KOPT-K1 (cell line): ENCODE data around the gene OR8D2.

Experiments
- H3K27ac ChIP-seq: fragments of 200-600 bp; sonication (generic); 2 replicates; pipeline ENCODE4 v1.5.1; 2016; ENCODE audit warnings: antibody characterized with exemption, mild to moderate bottlenecking, low read depth, low read length; ENCODE audit not compliant: poor library complexity, severe bottlenecking
- H3K36me3 ChIP-seq: fragments of 200-600 bp; sonication (generic); 2 replicates; pipeline ENCODE4 v1.5.1; 2017; ENCODE audit warnings: antibody characterized with exemption, mild to moderate bottlenecking, low read length, moderate library complexity; ENCODE audit not compliant: insufficient read depth
- H3K9me3 ChIP-seq: fragments of 200-600 bp; sonication (generic); 2 replicates; pipeline ENCODE4 v1.5.1; 2017; ENCODE audit warnings: antibody characterized with exemption, low read length, mild to moderate bottlenecking; ENCODE audit not compliant: insufficient read depth, poor library complexity, severe bottlenecking

OR8D2 gene

DNA sequence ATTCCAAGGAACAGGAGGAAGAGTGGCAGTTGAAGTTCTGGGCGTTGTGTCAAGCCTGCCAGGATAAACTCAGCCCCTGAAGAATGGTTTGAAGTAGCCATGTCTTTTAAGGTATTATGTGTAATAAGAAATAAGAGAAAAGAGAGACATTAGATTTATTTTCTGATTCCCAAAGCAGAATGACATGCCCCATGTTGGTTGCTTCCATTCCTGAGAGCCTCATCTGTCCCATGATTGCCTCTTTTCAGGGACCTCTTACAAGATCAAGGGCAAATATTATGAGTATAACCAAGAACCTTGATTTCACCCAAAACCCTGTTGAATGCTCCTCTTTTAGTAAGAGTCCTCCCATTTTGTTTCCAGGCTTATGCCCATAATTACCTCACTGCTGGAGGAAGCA, at the start of gene OR8D2:
Gene OR8D2, minus strand, starts transcription at position 101 of the 400 bp plus-strand sequence. Its CDS starts 0 bp downstream, at position 101.
- H3K36me3 ChIP-seq, result no peaks in the 10 kb centered on the region
- H3K27ac ChIP-seq, result no peak within 1 kb of the TSS
- H3K9me3 ChIP-seq, result no peaks in the 10 kb centered on the region

DNA sequence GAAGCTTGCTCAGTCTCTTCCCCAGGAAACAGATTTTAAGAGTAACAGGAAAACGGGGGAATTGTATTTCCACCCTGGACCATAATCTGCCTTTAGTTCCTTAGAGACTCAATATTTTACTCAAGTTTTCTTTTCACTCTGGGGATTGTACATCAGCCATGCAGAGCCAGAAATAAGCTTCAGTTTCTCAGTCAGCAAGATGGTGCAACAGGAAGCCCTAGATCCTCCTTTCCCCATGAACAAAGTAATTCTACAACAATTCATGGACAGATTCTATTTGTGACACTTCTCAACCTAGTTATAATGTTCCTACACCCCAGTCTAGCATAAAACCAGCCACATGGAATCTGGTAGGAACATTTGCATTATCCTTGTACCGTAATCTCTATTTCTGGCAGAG, 39.6 kb upstream of the OR8D2 start:
- H3K9me3 ChIP-seq, result no peaks in the 10 kb centered on the region
- H3K27ac ChIP-seq, result no peak overlapping the region
- H3K36me3 ChIP-seq, result no peaks in the 10 kb centered on the region

DNA sequence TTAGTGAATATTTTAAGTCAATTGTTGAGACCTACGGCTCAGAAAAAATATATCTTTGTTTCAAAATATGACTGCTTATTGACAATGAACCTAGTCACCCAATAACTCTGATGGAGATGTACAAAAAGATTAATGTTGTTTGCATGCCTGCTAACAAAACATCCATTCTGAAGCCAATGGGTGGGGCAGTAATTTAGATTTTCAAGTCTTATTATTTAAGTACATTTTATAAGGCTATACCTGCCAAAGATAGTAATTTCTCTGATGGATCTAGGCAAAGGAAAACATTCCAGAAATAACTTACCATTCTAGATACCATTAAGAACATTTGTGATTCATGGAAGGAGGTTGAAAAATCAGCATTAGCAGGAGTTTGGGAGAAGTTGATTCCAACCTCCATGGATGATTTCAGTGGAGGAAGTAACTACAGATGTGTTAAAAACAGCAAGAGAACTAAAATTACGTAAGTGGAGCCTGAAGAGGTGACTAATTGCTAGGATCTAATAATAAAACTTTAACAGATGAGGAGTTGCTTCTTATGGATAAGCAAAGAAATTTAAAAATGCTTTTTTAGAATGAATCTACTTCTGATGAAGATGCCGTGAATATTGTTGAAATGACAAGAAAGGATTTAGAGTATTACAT, 26.4 kb upstream of the OR8D2 start:
- Histone ChIP-seq H3K9me3 (no peaks in the 10 kb centered on the region), H3K27ac (no peak overlapping the region), H3K36me3 (no peaks in the 10 kb centered on the region)

DNA sequence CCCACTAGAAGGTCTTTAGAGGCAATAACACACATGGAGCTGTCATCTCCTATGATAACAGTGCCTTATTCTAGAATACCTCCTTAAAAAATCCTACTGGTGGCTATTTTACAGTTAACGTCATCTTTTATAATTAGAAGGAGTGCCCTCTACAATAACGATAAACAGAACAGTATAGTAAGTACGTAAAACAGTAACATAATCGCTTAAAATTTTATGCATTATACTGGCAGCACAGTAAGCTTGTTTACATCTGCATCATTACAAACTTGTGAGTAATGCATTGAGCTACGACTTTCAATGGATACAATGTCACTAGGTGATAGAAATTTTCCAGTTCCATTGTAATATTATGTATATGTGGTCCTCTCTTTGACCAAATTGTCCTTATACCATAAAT, 24.3 kb upstream of the OR8D2 start:
- Histone ChIP-seq H3K36me3 (no peaks in the 10 kb centered on the region), H3K9me3 (no peaks in the 10 kb centered on the region), H3K27ac (no peak overlapping the region)

GRCh38 chr11:124340142-124340447, 20.1 kb upstream of the OR8D2 start:
- Histone ChIP-seq H3K27ac (no peak overlapping the region), H3K36me3 (no peaks in the 10 kb centered on the region), H3K9me3 (no peaks in the 10 kb centered on the region)

- Histone ChIP-seq H3K27ac (no peak overlapping the region), H3K9me3 (no peaks in the 10 kb centered on the region), H3K36me3 (no peaks in the 10 kb centered on the region)
Observed at GRCh38 chr11:124339396-124340141, 19.6 kb upstream of the OR8D2 start.

GRCh38 chr11:124331873-124332272, 11.9 kb upstream of the OR8D2 start:
- Histone ChIP-seq H3K27ac (no peak overlapping the region), H3K36me3 (no peaks in the 10 kb centered on the region)

DNA sequence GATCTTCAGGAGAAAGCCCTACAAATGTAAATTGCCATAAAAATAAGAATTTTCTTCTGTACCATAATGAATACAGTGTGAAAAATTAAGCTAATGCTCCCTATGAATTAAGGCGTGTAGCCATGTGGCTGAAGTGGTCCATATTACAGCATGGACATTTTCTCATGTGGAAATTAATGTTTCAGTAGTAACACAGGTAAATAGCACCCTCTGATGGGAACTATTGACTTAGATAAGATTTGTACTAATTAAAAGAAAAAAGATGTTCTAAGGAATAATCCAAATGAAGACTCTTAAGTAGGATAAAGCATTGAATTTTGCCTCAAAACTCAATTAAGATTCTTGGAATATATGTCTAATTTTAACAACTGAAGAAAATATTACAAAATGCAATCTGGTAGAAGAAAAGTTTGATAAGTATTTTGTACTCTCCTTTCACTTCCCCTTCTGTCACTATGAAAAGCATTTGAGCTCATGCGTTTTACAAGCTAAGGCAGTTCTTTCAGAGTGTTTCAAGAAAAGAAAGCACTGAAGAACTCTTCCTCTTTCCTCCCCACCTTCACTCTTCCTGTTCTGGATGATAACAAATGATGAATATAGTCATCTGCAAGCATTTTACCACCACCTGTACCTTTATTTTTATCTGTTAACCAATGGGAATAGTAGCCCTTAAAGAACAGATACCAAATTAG, 9.9 kb upstream of the OR8D2 start:
- Histone ChIP-seq H3K9me3 (no peaks in the 10 kb centered on the region), H3K27ac (no peak overlapping the region)

More at GRCh38 chr11:124331873-124332272, 11.9 kb upstream of the OR8D2 start:
- H3K9me3 ChIP-seq, result no peaks in the 10 kb centered on the region

DNA sequence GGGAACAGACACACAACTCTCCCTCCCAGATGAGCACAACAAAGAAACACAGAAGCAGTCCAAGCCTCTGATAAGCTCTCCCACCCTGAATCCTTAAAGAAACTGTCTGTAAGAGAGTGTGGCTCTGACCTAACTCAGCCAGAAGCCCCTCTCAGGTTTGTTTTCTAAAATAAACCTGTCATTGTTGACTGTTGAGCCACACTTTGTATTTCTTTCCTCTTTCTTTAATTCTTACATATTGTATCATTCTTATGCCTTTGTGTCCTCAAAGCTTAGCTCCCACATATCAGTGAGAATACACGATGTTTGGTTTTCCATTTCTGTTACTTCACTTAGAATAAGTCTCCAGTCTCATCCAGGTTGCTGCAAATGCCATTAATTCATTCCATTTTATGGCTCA, 7.8 kb upstream of the OR8D2 start:
- Histone ChIP-seq H3K27ac (no peak overlapping the region), H3K9me3 (no peaks in the 10 kb centered on the region), H3K36me3 (no peaks in the 10 kb centered on the region)

More for the DNA sequence above, 9.9 kb upstream of the OR8D2 start:
- no peaks in the 10 kb centered on the region for H3K36me3 ChIP-seq

- no peaks in the 10 kb centered on the region for H3K9me3 ChIP-seq
Observed at GRCh38 chr11:124322356-124322755, 2.4 kb upstream of the OR8D2 start.

DNA sequence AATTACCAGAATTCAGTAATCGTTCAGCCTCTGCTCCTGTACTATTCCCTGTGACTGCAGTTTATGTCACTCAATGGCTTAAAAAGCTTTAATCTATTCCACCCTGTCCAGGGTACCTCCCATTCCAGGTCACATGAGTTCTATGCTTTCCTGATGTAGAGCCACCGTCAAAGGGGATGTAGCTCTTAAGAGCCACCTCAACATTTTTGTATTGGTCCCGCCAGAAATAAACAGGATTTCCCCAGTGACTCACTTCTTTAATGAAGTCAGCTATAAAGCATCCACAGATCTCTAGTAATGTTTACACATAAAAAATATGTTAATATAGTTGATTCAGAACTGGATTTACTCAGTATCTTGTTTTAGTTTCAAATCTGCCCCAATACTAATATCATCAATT, 4.9 kb downstream of the OR8D2 start:
- Histone ChIP-seq H3K36me3 (no peaks in the 10 kb centered on the region), H3K27ac (no peak overlapping the region), H3K9me3 (no peaks in the 10 kb centered on the region)

More at GRCh38 chr11:124322356-124322755, 2.4 kb upstream of the OR8D2 start:
- H3K27ac ChIP-seq, result no peak overlapping the region
- H3K36me3 ChIP-seq, result no peaks in the 10 kb centered on the region

- Histone ChIP-seq H3K27ac (no peak within 1 kb of the TSS), H3K9me3 (no peaks in the 10 kb centered on the region), H3K36me3 (no peaks in the 10 kb centered on the region)
Observed at GRCh38 chr11:124313849-124314248, 6.1 kb downstream of the OR8D2 start, which contains the start of gene OR8D1. TSS of gene OR8D1 (minus strand) at chr11:124313949. CDS start at chr11:124310766, 3,183 bp downstream.

GRCh38 chr11:124313131-124313530, 6.9 kb downstream of the OR8D2 start:
- Histone ChIP-seq H3K36me3 (no peaks in the 10 kb centered on the region), H3K9me3 (no peaks in the 10 kb centered on the region), H3K27ac (no peak overlapping the region)

GRCh38 chr11:124311670-124312069, 8.3 kb downstream of the OR8D2 start:
- no peaks in the 10 kb centered on the region for H3K9me3 ChIP-seq
- H3K36me3 ChIP-seq, result no peaks in the 10 kb centered on the region
- H3K27ac ChIP-seq, result no peak overlapping the region

DNA sequence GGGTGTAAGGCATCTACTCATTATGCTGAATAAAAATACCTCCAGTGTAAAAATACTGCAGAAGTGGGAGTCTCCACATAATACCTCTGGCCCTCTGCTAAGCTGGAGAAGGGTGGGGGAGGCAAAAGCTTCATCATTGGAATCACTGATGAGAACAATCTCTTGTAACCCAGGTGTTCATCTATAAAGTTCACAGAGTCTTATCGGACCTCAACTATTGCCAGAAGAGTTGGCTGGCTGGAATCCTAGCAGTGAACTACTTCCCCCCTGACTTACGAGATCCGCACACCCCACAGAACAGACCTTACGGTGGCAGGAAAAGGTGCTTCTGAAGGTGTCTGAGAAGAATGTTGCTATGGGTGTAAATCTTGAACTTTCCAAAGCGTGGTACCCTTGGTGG, 8.7 kb downstream of the OR8D2 start:
- Histone ChIP-seq H3K9me3 (no peaks in the 10 kb centered on the region), H3K27ac (no peak overlapping the region), H3K36me3 (no peaks in the 10 kb centered on the region)
